Cortex of kidney (tissue), 1 donor: Measurements from ENCODE around the gene MMP25.
"Not testable (repeated sequence)": the region's sequence is repeated elsewhere in the genome, so short reads cannot be mapped to it uniquely, and the experiment has no call there.

Experiments
- DNase-seq: peaks from one replicate; lab custom pipeline; 2025; lab: John Stamatoyannopoulos, UW

Gene MMP25

DNA sequence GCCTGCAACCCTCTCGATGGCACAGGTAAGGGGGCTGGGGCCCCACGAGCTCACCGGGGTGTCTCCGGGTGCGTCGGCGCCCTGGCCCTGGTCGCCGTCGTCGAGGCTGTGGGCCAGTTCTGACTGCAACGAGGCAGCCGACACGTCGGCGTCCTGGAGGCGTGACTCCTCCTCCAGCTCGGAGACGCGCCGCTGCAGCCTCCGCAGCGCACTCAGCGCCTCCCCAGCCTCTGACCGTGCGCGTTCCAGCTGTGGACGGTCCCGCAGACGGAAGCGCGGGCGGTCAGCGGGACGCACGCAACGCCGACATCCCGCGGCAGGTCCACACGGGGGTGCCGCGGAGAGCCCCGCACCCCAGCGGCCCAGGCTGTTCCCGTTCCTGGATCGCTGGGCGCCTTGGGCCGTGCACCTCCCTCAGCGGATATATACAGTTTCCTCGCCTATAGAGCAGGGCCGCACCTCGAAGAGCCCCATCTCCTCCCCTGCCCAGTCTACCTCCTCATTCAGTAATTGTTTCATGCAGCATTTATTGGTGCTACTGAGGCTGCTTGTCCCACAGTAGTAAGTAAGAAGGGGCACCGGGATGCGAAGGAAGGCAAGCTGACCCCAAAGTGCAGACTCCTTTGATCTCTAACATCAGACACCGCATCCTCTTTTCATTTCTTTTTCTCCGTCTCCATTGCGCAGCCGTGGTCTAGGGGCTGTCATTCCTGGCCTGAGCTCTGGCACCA lies 16.7 kb upstream of the MMP25 start:
- DNase-seq, result no peak

- no peak for DNase-seq
Observed at GRCh38 chr16:3030222-3031212, 15.8 kb upstream of the MMP25 start.

GRCh38 chr16:3032624-3033023 lies 13.7 kb upstream of the MMP25 start:
- no peak for DNase-seq

GRCh38 chr16:3035289-3035971 lies 10.9 kb upstream of the MMP25 start:
- DNase-seq, result no peak

GRCh38 chr16:3035972-3036725 lies 10.2 kb upstream of the MMP25 start:
- DNase-seq, result no peak

DNA sequence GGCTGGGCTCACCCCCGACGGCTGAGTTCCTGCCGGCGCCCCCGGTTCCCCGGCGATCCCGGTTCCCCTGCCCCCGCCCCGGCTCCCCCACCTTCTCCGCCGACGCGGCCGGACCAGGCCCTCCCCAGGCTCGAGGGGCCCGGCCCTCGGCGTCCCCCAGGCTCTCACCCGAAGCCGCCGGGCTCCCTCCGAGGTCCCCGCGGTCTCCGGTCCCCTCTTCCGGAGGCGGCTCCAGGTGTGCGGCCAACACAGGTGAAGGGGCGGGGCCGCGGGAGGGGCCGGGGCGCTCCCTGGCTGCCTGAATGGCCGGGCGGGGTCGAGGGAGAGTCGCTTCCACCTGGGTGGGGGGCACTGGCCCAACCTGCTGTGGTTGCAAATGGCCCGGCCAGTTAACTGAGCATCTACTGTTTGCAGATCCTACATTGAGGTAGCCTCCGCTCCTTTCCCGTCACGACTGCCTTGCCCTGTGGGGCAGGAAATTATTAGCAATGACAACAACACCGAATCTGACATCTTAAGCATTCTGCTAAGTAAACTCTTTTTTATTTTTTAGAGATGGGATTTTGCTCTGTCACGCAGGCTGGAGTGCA lies 9.5 kb upstream of the MMP25 start, which contains the start of gene BICDL2:
BICDL2 (minus strand) TSS at position 219 of the 590 bp plus-strand sequence. CDS start 1,448 bp downstream, outside the sequence.
- DNase-seq, result no peak

DNA sequence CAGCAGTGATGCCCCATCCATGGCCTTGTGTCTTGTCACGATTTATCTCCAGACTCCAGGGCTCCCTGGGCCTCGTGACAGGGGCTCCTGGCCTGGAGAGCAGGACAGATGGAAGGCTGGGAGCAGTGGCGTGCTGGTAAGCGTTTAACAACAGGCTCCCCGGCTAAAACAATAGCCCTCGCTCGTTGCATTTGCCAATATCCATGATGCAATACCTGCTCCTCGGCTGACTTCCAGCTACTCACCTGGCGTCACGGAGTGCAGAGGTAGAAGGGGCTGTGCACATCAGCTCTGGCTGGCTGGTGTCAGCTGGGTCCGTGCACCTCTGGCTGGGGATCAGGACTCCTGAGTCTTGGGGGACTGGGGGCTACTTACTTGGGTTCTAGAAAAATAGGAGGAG lies 8.1 kb upstream of the MMP25 start:
- no peak for DNase-seq

- DNase-seq, result no peak
Observed at GRCh38 chr16:3038896-3039295, 7.5 kb upstream of the MMP25 start.

- DNase-seq, result no peak
Observed at GRCh38 chr16:3042376-3042775, 4.0 kb upstream of the MMP25 start.

DNA sequence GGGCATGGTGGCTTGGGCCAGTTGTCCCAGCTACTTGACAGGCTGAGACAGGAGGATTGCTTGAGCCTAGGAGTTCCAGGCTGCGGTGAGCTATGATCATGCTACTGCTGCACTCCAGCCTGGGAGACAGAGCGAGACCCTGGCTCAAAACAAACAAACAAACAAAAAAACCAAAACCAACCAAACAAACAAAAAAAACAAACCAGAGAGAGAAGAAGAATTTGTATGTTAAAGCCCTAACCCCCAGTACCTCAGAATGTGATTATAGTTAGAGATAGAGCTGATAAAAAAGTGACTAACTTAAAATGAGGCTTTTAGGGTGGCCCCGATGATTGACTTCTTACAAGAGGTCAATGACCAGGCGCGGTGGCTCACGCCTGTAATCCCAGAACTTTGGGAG lies 1.7 kb upstream of the MMP25 start:
- DNase-seq, result no peak

DNA sequence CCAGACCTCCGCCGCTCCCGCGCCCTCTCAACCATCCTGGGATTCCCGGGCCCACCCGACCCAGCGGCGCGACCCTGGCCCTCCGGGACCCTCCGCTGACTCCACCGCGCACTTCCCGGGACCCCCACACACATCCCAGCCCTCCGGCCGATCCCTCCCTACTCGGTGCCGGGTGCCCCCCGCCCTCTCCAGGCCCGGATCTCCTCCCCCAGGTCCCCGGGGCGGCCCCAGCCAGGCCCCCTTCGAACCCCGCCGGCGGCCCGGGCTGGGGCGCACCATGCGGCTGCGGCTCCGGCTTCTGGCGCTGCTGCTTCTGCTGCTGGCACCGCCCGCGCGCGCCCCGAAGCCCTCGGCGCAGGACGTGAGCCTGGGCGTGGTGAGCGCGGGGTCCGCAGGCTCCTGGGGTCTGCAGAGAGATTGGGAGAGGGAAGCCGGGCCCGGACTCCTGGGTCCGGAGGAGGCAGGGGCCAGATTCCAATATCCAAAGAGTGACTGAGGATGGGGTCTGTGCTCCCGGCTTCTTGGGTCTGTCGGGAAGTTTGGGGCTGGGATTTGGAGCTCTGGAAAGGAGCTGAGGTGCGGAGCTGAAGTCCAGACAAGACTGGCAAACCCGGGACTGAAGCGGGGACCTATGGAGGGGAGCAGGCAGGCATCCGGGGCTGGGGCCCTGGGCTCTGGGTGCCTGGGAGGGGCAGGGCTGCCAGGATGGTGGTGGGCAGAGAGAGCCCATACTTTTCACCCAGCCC lies 453 bp downstream of the MMP25 start:
- no peak for DNase-seq

DNA sequence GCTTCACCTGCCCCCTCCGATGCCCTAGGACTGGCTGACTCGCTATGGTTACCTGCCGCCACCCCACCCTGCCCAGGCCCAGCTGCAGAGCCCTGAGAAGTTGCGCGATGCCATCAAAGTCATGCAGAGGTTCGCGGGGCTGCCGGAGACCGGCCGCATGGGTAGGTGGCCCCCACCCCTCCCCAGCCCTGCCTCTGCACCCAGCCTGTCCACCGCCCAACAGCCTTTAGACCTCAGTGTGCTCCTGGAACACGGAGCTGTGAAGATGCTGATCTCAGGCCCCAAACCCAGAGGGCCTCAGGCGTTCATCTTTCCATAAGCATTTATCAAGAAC lies 993 bp downstream of the MMP25 start:
- no peak for DNase-seq

DNA sequence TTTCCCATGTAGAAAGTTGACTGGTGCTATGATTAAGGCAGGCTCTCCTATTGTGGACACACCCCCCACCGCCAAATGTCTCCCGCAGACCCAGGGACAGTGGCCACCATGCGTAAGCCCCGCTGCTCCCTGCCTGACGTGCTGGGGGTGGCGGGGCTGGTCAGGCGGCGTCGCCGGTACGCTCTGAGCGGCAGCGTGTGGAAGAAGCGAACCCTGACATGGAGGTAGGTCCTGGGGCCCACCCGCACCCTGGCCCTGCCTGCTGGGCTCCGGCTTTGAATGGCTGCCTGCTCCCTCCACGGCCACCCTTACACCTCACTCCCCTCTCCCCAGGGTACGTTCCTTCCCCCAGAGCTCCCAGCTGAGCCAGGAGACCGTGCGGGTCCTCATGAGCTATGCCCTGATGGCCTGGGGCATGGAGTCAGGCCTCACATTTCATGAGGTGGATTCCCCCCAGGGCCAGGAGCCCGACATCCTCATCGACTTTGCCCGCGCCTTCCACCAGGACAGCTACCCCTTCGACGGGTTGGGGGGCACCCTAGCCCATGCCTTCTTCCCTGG lies 3.6 kb downstream of the MMP25 start:
- DNase-seq, result no peak

GRCh38 chr16:3050487-3050886 lies 4.1 kb downstream of the MMP25 start:
- no peak for DNase-seq

GRCh38 chr16:3051009-3051408 lies 4.6 kb downstream of the MMP25 start:
- no peak for DNase-seq

DNA sequence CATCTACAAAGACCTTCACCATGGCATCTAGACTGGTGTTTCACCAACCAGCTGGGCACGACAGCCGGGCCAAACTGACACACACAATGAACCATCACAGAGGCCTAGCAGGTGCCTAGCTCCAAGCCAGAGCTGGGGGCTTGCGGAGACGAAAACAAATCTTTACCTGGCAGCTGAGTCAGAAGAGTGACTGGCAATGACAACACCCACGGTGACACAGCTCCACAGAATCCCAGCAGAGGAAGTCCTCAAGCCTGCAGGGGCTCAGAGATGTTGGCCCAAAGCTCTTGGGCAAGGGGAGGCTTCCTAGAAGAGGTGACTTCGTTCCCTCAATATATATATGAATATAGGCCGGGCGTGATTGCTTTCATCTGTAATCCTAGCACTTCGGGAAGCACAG lies 5.1 kb downstream of the MMP25 start:
- no peak for DNase-seq

GRCh38 chr16:3052571-3053329 lies 6.4 kb downstream of the MMP25 start:
- DNase-seq, result not testable (repeated sequence)

DNA sequence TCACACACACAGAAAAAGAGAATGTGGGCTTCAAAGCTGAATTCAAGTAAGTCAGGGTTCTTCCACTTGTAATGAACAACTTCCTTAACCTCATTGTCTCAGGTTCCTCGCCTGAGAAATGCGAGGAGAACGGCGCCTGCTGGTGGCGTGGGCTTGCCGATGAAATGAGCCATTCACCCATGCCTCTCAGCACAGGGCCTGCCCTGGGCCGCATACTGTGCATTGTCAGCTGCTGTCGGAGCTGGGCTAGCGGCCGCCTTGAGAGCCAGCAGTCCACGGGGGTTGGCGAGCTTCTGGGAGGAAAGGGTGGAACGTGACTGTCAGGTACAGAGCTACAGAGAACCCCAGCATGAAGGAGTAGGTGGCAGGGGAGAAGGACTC lies 7.0 kb downstream of the MMP25 start:
- not testable (repeated sequence) for DNase-seq

GRCh38 chr16:3054965-3055733 lies 8.8 kb downstream of the MMP25 start:
- DNase-seq, result no peak
